NCI-H1092 treated with DMSO at 0.1 percent for 48 hours (cell line): ENCODE data around the gene OAF.
A peak's percentile ranks its signal among the peaks of the same experiment; 100 is the strongest.

Experiments
- DNase-seq: peaks from one replicate; lab custom pipeline; 2025; lab: John Stamatoyannopoulos, UW

OAF gene

GRCh38 chr11:120223793-120224192, 13.0 kb downstream of the OAF start:
- no peak for DNase-seq

GRCh38 chr11:120224361-120224760, 13.5 kb downstream of the OAF start:
- DNase-seq: no peak

GRCh38 chr11:120224972-120225909, 14.4 kb downstream of the OAF start:
- no peak for DNase-seq

GRCh38 chr11:120226242-120226641, 15.4 kb downstream of the OAF start:
- no peak for DNase-seq

- DNase-seq: no peak
Observed at GRCh38 chr11:120226714-120227113, 15.9 kb downstream of the OAF start.

GRCh38 chr11:120227228-120227852, 16.5 kb downstream of the OAF start:
- DNase-seq: no peak

- no peak for DNase-seq
Observed at GRCh38 chr11:120228794-120229384, 18.1 kb downstream of the OAF start.

- DNase-seq: no peak
Observed at GRCh38 chr11:120229451-120230424, 18.9 kb downstream of the OAF start.

GRCh38 chr11:120230433-120231071, 19.7 kb downstream of the OAF start:
- DNase-seq: no peak

GRCh38 chr11:120231963-120232362, 21.1 kb downstream of the OAF start:
- no peak for DNase-seq

GRCh38 chr11:120233207-120233803, 22.5 kb downstream of the OAF start:
- no peak for DNase-seq

- peak; percentile 60 for DNase-seq
Observed at GRCh38 chr11:120235024-120235628, 24.3 kb downstream of the OAF start.

- no peak for DNase-seq
Observed at GRCh38 chr11:120236169-120237107, 25.6 kb downstream of the OAF start.

GRCh38 chr11:120238968-120239620, 28.3 kb downstream of the OAF start:
- DNase-seq: no peak

- DNase-seq: no peak
Observed at GRCh38 chr11:120239713-120240640, 29.1 kb downstream of the OAF start, which contains the start of gene POU2F3. Gene POU2F3 (plus strand): TSS chr11:120240140. CDS start chr11:120240344, 204 bp downstream.

- no peak for DNase-seq
Observed at GRCh38 chr11:120240866-120241265, 30.0 kb downstream of the OAF start.

GRCh38 chr11:120241277-120241676, 30.4 kb downstream of the OAF start:
- no peak for DNase-seq
